Measurements from ENCODE around the gene FARP2. TPM values are rescaled to one million over a fixed set of nuclear protein-coding genes. Genes with fewer than 3 reads are reported as not detected.

The FARP2 gene
- total and polyA plus RNA-seq, 2 of the 4 experiments (the other 2 are of a cell fraction) = 17.1 to 30.8 TPM

- H3K4ac ChIP-seq (ENCODE audit: low read depth, low read length) = no peak overlapping the region
- no peak overlapping the region for H4K8ac ChIP-seq (ENCODE audit: low read depth in 2 of 2, low read length in 2 of 2)
- no peak overlapping the region for H2AK9ac ChIP-seq (replicated peaks; ENCODE audit: low read depth, low read length, poor library complexity)
- H2BK5ac ChIP-seq (ENCODE audit: low read depth, low read length, poor library complexity, severe bottlenecking) = no peak overlapping the region
- dilution Hi-C loops (cut with HindIII; ENCODE audit: low sequenced_read_pairs, unreplicated experiment) (no loop called here), intact Hi-C loops (cut with micrococcal nuclease) (no loop called here), in situ Hi-C loops (cut with MboI; ENCODE audit: low sequenced_read_pairs) (no loop called here)
- no peak overlapping the region for H3K9ac ChIP-seq (ENCODE audit: low read depth, low read length)
- H3K9me3 ChIP-seq (ENCODE audit: control insufficient read depth, insufficient read depth, low read length) = no peaks in the 10 kb centered on the region
- H3K79me1 ChIP-seq (ENCODE audit: low read depth in 1 of 2, low read length in 2 of 2) = peaks cover 16 to 67% of the 10 kb centered on the region in 2 experiments
- H2BK15ac ChIP-seq (ENCODE audit: low read depth, low read length) = no peak overlapping the region
- no peak overlapping the region for H2AK5ac ChIP-seq (ENCODE audit: low read depth, low read length)
- no peak overlapping the region for H3K23ac ChIP-seq (ENCODE audit: low read depth, low read length)
- WGBS, 2 experiments (ENCODE audit: extremely low coverage in 2 of 2, insufficient read length in 1 of 2) = 100% methylated on average over 1 of the region's 10 CpGs; no CpG with 5 or more reads in 1 of the 2 experiments
- no peak overlapping the region for H3K4me2 ChIP-seq (ENCODE audit: low read depth, low read length)
- ChIA-PET CTCF (no interaction called here), POLR2A (ENCODE audit: unreplicated experiment) (no interaction called here)
- H3K18ac ChIP-seq (ENCODE audit: low read depth, low read length) = no peak overlapping the region
- H4K20me1 ChIP-seq (ENCODE audit: insufficient read depth, low read length) = peaks cover 49% of the 10 kb centered on the region
- no TSS peak for BruUV-seq (replicated peaks)
- no peak overlapping the region for H2BK20ac ChIP-seq (ENCODE audit: low read depth, low read length)
- no peak overlapping the region for H3K4me3 ChIP-seq (ENCODE audit: insufficient read depth, low read depth, low read length)
- H3K56ac ChIP-seq (ENCODE audit: extremely low read depth, insufficient read depth, low read length) = no peak overlapping the region
- no peak overlapping the region for H2AFZ ChIP-seq (replicated peaks; ENCODE audit: low read length, poor library complexity)
- no peak for TF ChIP-seq CHD1 (IDR thresholded peaks at IDR 0.05; ENCODE audit: low read depth, low read length)
- TF ChIP-seq RAD21 (IDR thresholded peaks at IDR 0.05; ENCODE audit: low read length) = no peak
- TF ChIP-seq CEBPB (IDR thresholded peaks at IDR 0.05; ENCODE audit: low read depth, low read length) = no peak
- no peak for TF ChIP-seq CTCF (conservative IDR thresholded peaks at IDR 0.05; ENCODE audit: low read depth, low read length)
- no peak for TF ChIP-seq POLR2A (IDR thresholded peaks at IDR 0.05; ENCODE audit: low read depth, low read length)
- no peak for TF ChIP-seq MAFK (IDR thresholded peaks at IDR 0.05; ENCODE audit: low read depth, low read length)
- TF ChIP-seq NFE2L2 (IDR thresholded peaks at IDR 0.05; ENCODE audit: low read depth, low read length) = no peak
- no peak for TF ChIP-seq RFX5 (IDR thresholded peaks at IDR 0.05; ENCODE audit: low read depth, low read length)
- TF ChIP-seq SMC3 (IDR thresholded peaks at IDR 0.05; ENCODE audit: low read depth, low read length) = no peak
- TF ChIP-seq MXI1 (IDR thresholded peaks at IDR 0.05; ENCODE audit: borderline replicate concordance, low read depth, low read length) = no peak
- TF ChIP-seq USF2 (IDR thresholded peaks at IDR 0.05; ENCODE audit: low read depth, low read length) = no peak
- no peak for TF ChIP-seq ELK1 (IDR thresholded peaks at IDR 0.05; ENCODE audit: borderline replicate concordance, low read depth, low read length)
- TF ChIP-seq RCOR1 (IDR thresholded peaks at IDR 0.05; ENCODE audit: insufficient replicate concordance, low read length) = no peak
- no peak for TF ChIP-seq FOS (IDR thresholded peaks at IDR 0.05; ENCODE audit: low read depth, low read length)
- no peak for TF ChIP-seq BHLHE40 (IDR thresholded peaks at IDR 0.05; ENCODE audit: low read depth, low read length)
- no peak for TF ChIP-seq MAZ (IDR thresholded peaks at IDR 0.05; ENCODE audit: borderline replicate concordance, low read depth, low read length)
- no peak overlapping the region for H4K91ac ChIP-seq (ENCODE audit: insufficient read depth, low read depth, low read length)
- no peak for DNase-seq
- no peaks in the 10 kb centered on the region for H3K4me1 ChIP-seq (ENCODE audit: control insufficient read depth, insufficient read depth, low read length)
- H3K14ac ChIP-seq (replicated peaks; ENCODE audit: low read depth, low read length) = no peak overlapping the region
- no peak overlapping the region for H2BK120ac ChIP-seq (ENCODE audit: low read depth, low read length)
- H3K9me1 ChIP-seq (ENCODE audit: insufficient read depth, low read length) = peaks cover 8% of the 10 kb centered on the region; the same call in 1 of the 2 replicates
- H4K5ac ChIP-seq (ENCODE audit: low read depth, low read length) = no peak overlapping the region
- peaks cover 56% of the 10 kb centered on the region for H3K36me3 ChIP-seq (ENCODE audit: control insufficient read depth, insufficient read depth, low read length)
- H3K27ac ChIP-seq (ENCODE audit: insufficient read depth, low read length) = no peak overlapping the region
- H3K27me3 ChIP-seq (ENCODE audit: control insufficient read depth, insufficient read depth, low read length) = no peaks in the 10 kb centered on the region
- ATAC-seq (ENCODE audit: low read depth) = no peak
These were observed 143.9 kb downstream of the FARP2 start for GRCh38 chr2:241500016-241500415.

Data from IMR-90 (cell line).